ENCODE data around the gene SH3BP5L.
A peak's percentile ranks its signal among the peaks of the same experiment; 100 is the strongest.
"Not testable (repeated sequence)": the region's sequence is repeated elsewhere in the genome, so short reads cannot be mapped to it uniquely, and the experiment has no call there.

The SH3BP5L gene

DNA sequence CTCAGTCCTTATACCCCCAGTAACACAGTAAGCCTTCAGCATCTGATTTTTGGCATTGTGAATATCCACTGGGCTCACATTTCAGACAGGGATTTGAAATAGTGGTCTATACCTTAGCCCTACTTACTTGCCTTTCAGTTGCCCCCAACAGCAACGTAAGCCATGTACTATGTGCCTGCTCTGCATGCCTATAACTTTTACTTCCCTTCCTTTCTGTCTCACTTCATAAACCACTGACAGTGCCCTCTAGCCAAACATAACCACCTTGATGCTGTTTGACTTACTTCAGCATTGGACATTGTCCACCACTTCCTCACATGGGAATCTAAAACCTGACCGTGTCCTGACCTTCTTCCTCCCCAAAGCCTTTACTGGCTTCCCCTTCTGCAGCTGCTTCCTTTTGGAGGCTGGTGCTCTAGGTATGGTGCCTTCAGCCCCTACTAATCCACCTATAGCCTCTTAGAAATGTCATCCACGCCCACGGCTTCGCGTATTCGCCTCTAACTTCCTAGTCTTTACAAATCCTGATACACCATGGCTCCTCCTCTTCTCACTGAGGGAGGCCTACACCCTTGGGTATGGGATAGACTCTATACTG, 8.7 kb upstream of the SH3BP5L start:
- DNase-seq (ENCODE audit: insufficient read length, low spot score) (no peak), FAIRE-seq (no peak)

GRCh38 chr1:248831842-248832241, 6.1 kb upstream of the SH3BP5L start:
- DNase-seq (ENCODE audit: insufficient read length, low spot score): no peak
- FAIRE-seq: no peak

GRCh38 chr1:248830718-248831017, 5.0 kb upstream of the SH3BP5L start:
- not testable (repeated sequence) for DNase-seq (ENCODE audit: insufficient read length, low spot score); FAIRE-seq

- FAIRE-seq: no peak
- peak; percentile 65 for DNase-seq (ENCODE audit: insufficient read length, low spot score)
Measured at GRCh38 chr1:248828845-248829244, 3.1 kb upstream of the SH3BP5L start.

DNA sequence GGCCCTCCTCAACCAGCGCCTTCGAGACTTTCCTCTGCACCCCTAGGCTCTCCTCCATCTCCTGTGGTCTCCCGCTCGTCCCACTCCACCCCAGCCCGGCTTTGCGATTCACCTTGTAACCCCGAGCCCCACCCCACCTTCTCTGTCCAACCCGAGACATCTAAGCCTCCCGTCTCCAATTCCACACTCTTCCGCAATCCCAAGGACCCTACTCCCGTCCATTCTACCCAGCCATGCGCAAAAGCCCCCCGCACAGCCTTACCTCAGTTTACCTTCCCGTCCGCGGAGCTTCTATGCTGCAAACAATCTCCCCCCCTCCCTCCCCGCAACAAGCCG, 174 bp downstream of the SH3BP5L start:
- no peak for FAIRE-seq
- DNase-seq (ENCODE audit: insufficient read length, low spot score): no peak

DNA sequence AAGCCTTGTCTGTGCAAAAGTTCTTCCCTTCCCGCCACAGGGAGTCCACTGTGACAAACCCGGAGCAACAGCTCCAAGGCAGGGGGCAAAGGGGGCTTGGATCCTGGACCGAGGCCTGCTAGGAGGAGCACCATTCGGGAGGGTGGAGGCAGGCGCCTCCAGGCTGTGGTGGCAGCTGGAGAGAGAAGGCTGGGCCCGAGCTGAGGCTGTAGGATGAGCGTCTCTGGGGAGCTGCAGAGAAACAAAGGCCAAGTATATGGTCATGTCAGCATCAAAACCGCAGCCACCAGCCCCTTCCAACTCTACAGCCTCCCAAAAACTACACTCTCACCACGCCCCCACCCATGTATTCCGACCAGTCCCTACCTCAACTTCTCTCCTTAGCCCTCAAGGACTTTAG, 579 bp downstream of the SH3BP5L start:
- FAIRE-seq (no peak), DNase-seq (ENCODE audit: insufficient read length, low spot score) (no peak)

DNA sequence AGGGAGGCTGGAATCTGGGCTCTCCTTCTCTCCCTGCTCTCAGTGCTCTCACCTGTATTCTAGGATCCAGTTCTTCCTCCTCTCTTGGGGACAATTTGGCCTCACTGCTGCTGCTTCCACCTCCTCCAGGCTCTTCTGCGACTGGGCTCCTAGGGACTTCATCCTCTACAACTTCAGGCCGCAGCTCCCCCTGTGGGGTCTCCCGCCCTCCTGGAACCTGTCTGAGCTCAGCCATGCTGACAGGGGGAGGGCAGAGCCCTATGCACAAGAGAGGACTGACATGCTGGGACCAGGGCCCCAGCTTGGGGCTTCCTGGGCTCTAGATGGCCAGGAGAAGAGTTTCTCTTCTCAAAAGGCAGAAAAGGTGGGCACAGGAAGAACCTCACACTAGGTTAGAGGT, 1.0 kb downstream of the SH3BP5L start:
- FAIRE-seq: no peak
- DNase-seq (ENCODE audit: insufficient read length, low spot score): no peak

GRCh38 chr1:248824301-248824700, 1.4 kb downstream of the SH3BP5L start:
- FAIRE-seq: no peak

GRCh38 chr1:248823517-248824001, 2.2 kb downstream of the SH3BP5L start:
- DNase-seq (ENCODE audit: insufficient read length, low spot score): no peak
- no peak for FAIRE-seq

More at GRCh38 chr1:248824301-248824700, 1.4 kb downstream of the SH3BP5L start:
- no peak for DNase-seq (ENCODE audit: insufficient read length, low spot score)

- no peak for FAIRE-seq
- no peak for DNase-seq (ENCODE audit: insufficient read length, low spot score)
Measured at GRCh38 chr1:248822148-248823032, 3.3 kb downstream of the SH3BP5L start.

GRCh38 chr1:248821641-248822040, 4.1 kb downstream of the SH3BP5L start:
- no peak for DNase-seq (ENCODE audit: insufficient read length, low spot score)
- FAIRE-seq: no peak

DNA sequence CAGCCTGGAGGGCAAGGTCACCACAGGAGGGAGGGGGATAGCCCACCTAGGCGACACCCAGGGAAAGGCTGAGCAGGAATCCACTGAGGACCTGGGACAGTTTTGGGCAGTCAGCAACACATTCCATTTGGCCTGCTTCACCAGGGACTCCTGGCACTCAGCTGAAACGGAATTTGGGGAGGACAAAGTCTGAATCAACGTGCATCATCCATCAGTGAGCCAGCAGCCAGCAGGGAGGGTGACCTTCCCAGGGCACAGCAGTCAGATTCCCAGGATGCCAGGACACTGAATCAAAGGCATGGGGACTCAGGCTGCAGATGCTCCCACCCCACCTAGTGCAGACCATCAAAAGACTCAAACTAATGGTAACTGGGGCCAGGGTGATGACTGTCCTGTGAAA, 4.6 kb downstream of the SH3BP5L start:
- no peak for FAIRE-seq
- peak; percentile 67 for DNase-seq (ENCODE audit: insufficient read length, low spot score)

- DNase-seq (ENCODE audit: insufficient read length, low spot score) (no peak), FAIRE-seq (no peak)
Measured at GRCh38 chr1:248820041-248820585, 5.6 kb downstream of the SH3BP5L start.

DNA sequence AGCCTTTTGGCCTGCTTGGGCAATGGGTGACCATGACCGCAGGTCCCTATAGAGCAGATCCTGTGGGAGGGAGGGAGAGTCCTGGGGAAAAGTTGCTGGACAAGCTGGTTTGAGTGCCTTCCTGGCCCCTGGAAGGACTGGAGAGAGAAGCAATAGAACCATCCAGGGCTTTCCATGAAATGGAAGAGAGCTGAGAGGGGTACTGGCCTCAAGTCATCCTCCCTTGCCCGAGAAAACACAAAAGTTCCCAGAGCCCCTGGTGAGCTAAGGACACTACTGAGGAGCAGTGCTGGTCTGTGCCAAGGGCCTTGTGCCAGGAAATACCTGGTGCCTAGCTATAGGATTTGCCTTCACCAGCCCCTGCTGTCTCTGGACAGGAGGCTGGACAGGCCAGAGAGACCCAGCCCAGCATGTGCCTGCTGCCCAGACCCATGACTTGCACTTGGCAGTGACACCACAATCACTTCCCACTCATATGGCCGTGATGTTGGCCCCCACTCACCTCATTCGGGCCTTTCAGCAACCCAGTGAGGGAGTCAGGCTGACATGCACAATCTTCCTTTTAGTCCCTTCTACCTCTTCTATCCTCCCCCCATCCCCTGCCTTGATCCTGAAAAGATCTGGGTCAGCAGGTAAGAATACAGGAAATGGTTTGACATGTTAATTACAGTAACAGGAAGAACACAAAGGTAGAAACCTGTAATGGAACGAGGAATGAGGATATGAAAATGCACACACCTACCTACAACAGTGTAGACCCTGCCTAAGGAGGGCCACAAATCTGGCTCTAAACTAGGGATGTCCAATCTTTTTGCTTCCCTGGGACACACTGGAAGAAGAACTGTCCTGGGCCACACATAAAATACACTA, 7.0 kb downstream of the SH3BP5L start:
- DNase-seq (ENCODE audit: insufficient read length, low spot score) (no peak), FAIRE-seq (no peak)

DNA sequence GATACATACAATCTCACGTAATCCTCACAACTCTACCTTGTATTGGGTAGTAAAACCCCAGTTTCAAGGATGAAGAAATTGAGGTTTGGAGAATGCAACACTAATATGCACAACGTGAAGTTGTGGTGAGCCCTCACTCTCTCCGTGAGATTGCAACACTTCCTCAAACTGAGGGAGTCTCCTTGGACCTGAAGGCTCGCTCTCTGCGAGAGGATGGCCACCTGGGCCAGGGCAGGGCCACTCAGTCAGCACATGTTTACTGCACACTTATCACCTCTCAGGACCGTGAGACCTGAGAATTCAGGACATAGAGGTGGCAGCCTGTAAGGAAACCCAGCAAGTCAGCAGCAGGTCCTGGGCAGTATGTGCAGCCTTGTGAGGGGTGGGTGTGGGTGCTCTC, 8.7 kb downstream of the SH3BP5L start:
- DNase-seq (ENCODE audit: insufficient read length, low spot score) (no peak), FAIRE-seq (no peak)

- no peak for FAIRE-seq
- DNase-seq (ENCODE audit: insufficient read length, low spot score): no peak
Measured at GRCh38 chr1:248816042-248816851, 9.5 kb downstream of the SH3BP5L start.

GRCh38 chr1:248815407-248816034, 10.2 kb downstream of the SH3BP5L start:
- no peak for FAIRE-seq
- DNase-seq (ENCODE audit: insufficient read length, low spot score): no peak

DNA sequence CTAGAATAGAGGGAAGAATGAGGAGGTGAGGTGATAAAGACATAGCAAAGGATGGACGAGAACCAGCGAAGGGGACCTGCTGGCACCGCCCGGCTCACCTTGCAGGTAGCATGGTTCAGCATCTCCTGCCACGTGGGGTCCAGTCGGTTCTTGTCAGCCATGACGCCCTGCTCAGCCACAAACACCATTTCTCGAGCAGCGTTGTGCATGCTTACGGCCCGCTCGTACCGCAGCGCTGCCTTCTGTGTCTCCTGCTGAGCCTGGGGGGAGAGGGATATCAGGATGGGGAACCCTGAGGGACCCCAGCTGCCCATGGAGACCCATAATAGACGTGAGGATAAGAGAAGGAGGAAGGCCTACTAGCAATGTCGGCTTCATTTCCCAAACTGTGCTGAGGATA, 11.4 kb downstream of the SH3BP5L start:
- DNase-seq (ENCODE audit: insufficient read length, low spot score) (no peak), FAIRE-seq (no peak)

DNA sequence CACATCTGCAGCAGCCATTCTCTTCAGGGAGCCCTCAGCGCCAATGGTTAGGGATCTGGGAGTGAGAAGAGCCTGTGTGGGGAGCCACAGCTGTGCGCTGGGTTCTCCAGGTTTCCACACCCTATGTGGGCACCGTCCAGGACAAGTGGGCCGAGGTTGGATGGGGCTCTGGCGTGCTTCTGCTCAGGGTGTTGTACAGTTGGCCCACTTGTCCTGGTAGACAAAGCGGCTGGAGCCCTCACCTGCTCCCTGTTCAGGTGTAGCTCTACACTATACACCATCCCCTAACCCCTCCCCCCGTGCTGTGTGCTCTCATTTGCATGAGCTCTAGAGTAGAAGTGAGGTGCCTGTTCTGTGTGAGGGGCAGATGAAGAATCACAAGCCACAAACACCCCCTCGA, 12.2 kb downstream of the SH3BP5L start:
- FAIRE-seq: no peak
- DNase-seq (ENCODE audit: insufficient read length, low spot score): no peak

All from HTR-8/SVneo (cell line).